ENCODE results near the gene RBBP7. TPM values are rescaled to one million over a fixed set of nuclear protein-coding genes. Genes with fewer than 3 reads are reported as not detected.
"Not testable (repeated sequence)": the region's sequence is repeated elsewhere in the genome, so short reads cannot be mapped to it uniquely, and the experiment has no call there.

The RBBP7 gene
- total RNA-seq, 1 donor from 2014 or later, result 115 TPM

GRCh38 chrX:16862829-16863228 is 7.3 kb downstream of the RBBP7 start:
- TF ChIP-seq, protein P1, sequence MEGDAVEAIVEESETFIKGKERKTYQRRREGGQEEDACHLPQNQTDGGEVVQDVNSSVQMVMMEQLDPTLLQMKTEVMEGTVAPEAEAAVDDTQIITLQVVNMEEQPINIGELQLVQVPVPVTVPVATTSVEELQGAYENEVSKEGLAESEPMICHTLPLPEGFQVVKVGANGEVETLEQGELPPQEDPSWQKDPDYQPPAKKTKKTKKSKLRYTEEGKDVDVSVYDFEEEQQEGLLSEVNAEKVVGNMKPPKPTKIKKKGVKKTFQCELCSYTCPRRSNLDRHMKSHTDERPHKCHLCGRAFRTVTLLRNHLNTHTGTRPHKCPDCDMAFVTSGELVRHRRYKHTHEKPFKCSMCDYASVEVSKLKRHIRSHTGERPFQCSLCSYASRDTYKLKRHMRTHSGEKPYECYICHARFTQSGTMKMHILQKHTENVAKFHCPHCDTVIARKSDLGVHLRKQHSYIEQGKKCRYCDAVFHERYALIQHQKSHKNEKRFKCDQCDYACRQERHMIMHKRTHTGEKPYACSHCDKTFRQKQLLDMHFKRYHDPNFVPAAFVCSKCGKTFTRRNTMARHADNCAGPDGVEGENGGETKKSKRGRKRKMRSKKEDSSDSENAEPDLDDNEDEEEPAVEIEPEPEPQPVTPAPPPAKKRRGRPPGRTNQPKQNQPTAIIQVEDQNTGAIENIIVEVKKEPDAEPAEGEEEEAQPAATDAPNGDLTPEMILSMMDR (IDR thresholded peaks at IDR 0.05; ENCODE audit: borderline replicate concordance), result no peak
- no peak for DNase-seq
- Histone ChIP-seq H3K36me3 (peaks cover 6% of the 10 kb centered on the region), H3K4me1 (peaks cover 21% of the 10 kb centered on the region), H3K4me3 (no peak overlapping the region), H3K9me3 (replicated peaks) (no peaks in the 10 kb centered on the region), H3K27ac (replicated peaks) (no peak overlapping the region), H3K27me3 (ENCODE audit: low read depth) (no peaks in the 10 kb centered on the region)
- intact Hi-C loops (cut with micrococcal nuclease), result no loop called here

DNA sequence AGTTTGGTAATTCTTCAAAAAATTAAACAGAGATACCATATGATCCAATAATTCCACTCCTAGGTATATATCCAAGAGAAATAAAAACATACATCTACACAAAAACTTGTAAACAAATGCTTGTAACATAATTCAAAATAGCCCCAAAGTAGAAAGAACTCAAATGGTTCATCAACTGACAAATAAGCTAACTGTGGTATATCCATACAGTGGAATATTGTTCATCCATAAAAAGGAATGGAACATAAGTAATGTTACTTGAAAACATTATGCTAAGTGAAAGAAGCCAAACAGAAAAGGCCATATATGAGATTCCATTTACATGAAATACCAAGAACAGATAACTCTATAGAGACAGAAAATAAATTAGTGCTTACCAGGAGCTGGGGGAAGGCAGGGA is 13.4 kb downstream of the RBBP7 start:
- TF ChIP-seq, protein P1 (IDR thresholded peaks at IDR 0.05; ENCODE audit: borderline replicate concordance), result no peak
- peaks cover 41% of the 10 kb centered on the region for H3K36me3 ChIP-seq
- H3K4me1 ChIP-seq, result no peaks in the 10 kb centered on the region
- no peak for DNase-seq
- no peak overlapping the region for H3K4me3 ChIP-seq
- no peak overlapping the region for H3K27ac ChIP-seq (replicated peaks)
- H3K9me3 ChIP-seq (replicated peaks), result no peaks in the 10 kb centered on the region
- no peaks in the 10 kb centered on the region for H3K27me3 ChIP-seq (ENCODE audit: low read depth)
- intact Hi-C loops (cut with micrococcal nuclease), result no loop called here

DNA sequence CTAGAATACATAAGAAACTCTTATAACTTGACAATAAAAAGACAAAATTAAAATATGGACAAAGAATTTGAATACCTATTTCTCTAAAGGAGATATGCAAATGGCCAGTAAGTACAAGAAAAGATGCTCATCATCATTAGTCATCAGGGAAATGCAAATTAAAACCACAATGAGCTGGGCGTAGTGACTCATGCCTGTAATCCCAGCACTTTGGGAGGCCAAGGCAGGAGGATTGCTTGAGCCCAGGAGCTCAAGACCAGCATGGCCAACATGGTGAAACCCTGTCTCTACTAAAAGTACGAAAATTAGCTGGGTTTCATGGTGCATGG is 14.1 kb downstream of the RBBP7 start:
- H3K27ac ChIP-seq (replicated peaks); H3K4me3 ChIP-seq; DNase-seq; H3K4me1 ChIP-seq; H3K9me3 ChIP-seq (replicated peaks); H3K27me3 ChIP-seq (ENCODE audit: low read depth); intact Hi-C loops (cut with micrococcal nuclease): not testable (repeated sequence)
- peaks cover 41% of the 10 kb centered on the region for H3K36me3 ChIP-seq

DNA sequence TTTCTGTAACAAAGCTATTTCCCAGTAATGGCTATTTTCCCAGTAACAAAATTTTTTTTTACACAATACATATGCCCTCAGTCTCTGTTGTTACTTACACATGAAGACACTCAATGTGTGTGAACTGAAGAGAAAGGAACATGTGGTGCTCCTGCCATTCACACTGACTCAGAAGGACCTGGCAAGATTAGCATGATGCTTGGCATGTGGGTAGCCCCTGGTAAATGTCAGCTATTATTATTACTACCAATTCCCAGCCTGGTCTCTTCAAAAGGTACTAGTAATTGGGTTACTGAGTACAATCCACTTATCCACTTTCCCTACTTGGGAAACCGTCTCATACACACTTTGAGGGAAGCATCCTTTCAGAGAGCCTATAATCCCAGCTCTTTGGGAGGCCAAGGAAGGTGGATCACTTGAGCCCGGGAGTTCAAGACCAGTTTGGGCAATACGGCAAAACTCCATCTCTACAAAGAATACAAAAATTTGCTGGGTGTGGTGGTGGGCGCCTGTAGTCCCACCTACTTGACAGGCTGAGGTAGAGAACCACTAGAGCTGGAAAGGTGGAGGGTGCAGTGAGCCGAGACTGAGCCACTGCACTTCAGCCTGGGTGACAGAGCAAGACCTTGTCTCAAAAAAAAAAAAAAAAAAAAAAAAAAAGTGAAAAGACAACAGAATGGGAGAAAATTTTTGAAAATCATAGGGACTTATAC is 14.6 kb downstream of the RBBP7 start:
- Histone ChIP-seq H3K4me1 (no peaks in the 10 kb centered on the region), H3K4me3 (no peak overlapping the region), H3K36me3 (peaks cover 45% of the 10 kb centered on the region), H3K27ac (replicated peaks) (no peak overlapping the region), H3K27me3 (ENCODE audit: low read depth) (no peaks in the 10 kb centered on the region), H3K9me3 (replicated peaks) (no peaks in the 10 kb centered on the region)
- TF ChIP-seq, protein P1 (IDR thresholded peaks at IDR 0.05; ENCODE audit: borderline replicate concordance), result no peak
- intact Hi-C loops (cut with micrococcal nuclease), result no loop called here
- no peak for DNase-seq

- Histone ChIP-seq H3K27me3 (ENCODE audit: low read depth) (no peaks in the 10 kb centered on the region), H3K36me3 (peaks cover 55% of the 10 kb centered on the region), H3K4me1 (no peaks in the 10 kb centered on the region), H3K4me3 (no peak overlapping the region), H3K27ac (replicated peaks) (no peak overlapping the region), H3K9me3 (replicated peaks) (no peaks in the 10 kb centered on the region)
- TF ChIP-seq, protein P1 (IDR thresholded peaks at IDR 0.05; ENCODE audit: borderline replicate concordance), result no peak
- intact Hi-C loops (cut with micrococcal nuclease), result no loop called here
- DNase-seq, result no peak
Measured at GRCh38 chrX:16853537-16853936, 16.6 kb downstream of the RBBP7 start.

- H3K27me3 ChIP-seq (ENCODE audit: low read depth), result no peaks in the 10 kb centered on the region
- peaks cover 53% of the 10 kb centered on the region for H3K36me3 ChIP-seq
- no peak for DNase-seq
- intact Hi-C loops (cut with micrococcal nuclease), result no loop called here
- TF ChIP-seq, protein P1 (IDR thresholded peaks at IDR 0.05; ENCODE audit: borderline replicate concordance), result no peak
- no peak overlapping the region for H3K27ac ChIP-seq (replicated peaks)
- H3K4me3 ChIP-seq, result no peak overlapping the region
- H3K4me1 ChIP-seq, result no peaks in the 10 kb centered on the region
- no peaks in the 10 kb centered on the region for H3K9me3 ChIP-seq (replicated peaks)
Measured at GRCh38 chrX:16852617-16853179, 17.5 kb downstream of the RBBP7 start.

Measured in left ventricle myocardium inferior (tissue), 1 donor.